Neutrophil (primary cell): ENCODE results near the gene SH2D7.

Experiments used
- H3K27ac ChIP-seq: fragments of 200-600 bp; sonication (generic); 2 replicates; pipeline ENCODE4 v1.5.1; 2016; ENCODE audit warnings: mild to moderate bottlenecking, moderate library complexity
- H3K27me3 ChIP-seq: fragments of 200-600 bp; sonication (generic); 2 replicates; pipeline ENCODE4 v1.6.0; 2016; ENCODE audit warnings: mild to moderate bottlenecking
- H3K36me3 ChIP-seq: fragments of 200-600 bp; sonication (generic); 2 replicates; pipeline ENCODE4 v1.5.1; 2017
- H3K4me1 ChIP-seq, 2 experiments: fragments of 200-600 bp in 1 of 2; sonication (generic) in 1 of 2; 1 replicate in 1 of 2; 2 replicates in 1 of 2; pipeline versions ENCODE4 v1.5.1 to v1.6.1; 2013 to 2016; ENCODE audit warnings: low read depth in 1 of 2, low read length in 1 of 2, mild to moderate bottlenecking in 1 of 2, moderate library complexity in 1 of 2; ENCODE audit not compliant: control insufficient read depth in 1 of 2, insufficient read depth in 1 of 2
- H3K4me3 ChIP-seq, 2 experiments: fragments of 200-600 bp in 1 of 2; sonication (generic) in 1 of 2; 1 replicate in 1 of 2; 2 replicates in 1 of 2; pipeline ENCODE4 v1.5.1; 2013 to 2016; ENCODE audit warnings: low read depth in 1 of 2, low read length in 1 of 2, mild to moderate bottlenecking in 1 of 2, moderate library complexity in 1 of 2
- H3K9me3 ChIP-seq: fragments of 200-600 bp; sonication (generic); 2 replicates; pipeline ENCODE4 v1.5.1; 2016
- CTCF ChIP-seq: fragments of 200-600 bp; sonication (generic); IDR thresholded peaks from 2 replicates; pipeline ENCODE4 v1.5.1; 2016; ENCODE audit warnings: antibody characterized with exemption

Gene SH2D7

GRCh38 chr15:78056714-78057269 is 35.6 kb upstream of the SH2D7 start:
- Histone ChIP-seq H3K36me3 (peaks cover 7% of the 10 kb centered on the region), H3K4me3 (peak overlapping the region in 1 of 2 experiments; percentile 19), H3K4me1 (peaks cover 65 to 81% of the 10 kb centered on the region in 2 experiments), H3K9me3 (no peaks in the 10 kb centered on the region), H3K27ac (peak overlapping the region; percentile 79), H3K27me3 (no peaks in the 10 kb centered on the region)
- TF ChIP-seq CTCF: no peak

- Histone ChIP-seq H3K27ac (peak overlapping the region; percentile 79), H3K27me3 (no peaks in the 10 kb centered on the region), H3K4me3 (no peak overlapping the region), H3K36me3 (peaks cover 7% of the 10 kb centered on the region), H3K9me3 (no peaks in the 10 kb centered on the region), H3K4me1 (peaks cover 65 to 81% of the 10 kb centered on the region in 2 experiments)
- no peak for TF ChIP-seq CTCF
These were observed 34.6 kb upstream of the SH2D7 start for GRCh38 chr15:78057803-78058202.

- Histone ChIP-seq H3K4me3 (no peak overlapping the region), H3K36me3 (peaks cover 3% of the 10 kb centered on the region), H3K4me1 (peaks cover 65 to 81% of the 10 kb centered on the region in 2 experiments), H3K9me3 (no peaks in the 10 kb centered on the region), H3K27me3 (no peaks in the 10 kb centered on the region), H3K27ac (peak overlapping the region; percentile 79)
- no peak for TF ChIP-seq CTCF
These were observed 33.9 kb upstream of the SH2D7 start for GRCh38 chr15:78058401-78058935.

- Histone ChIP-seq H3K9me3 (no peaks in the 10 kb centered on the region), H3K4me1 (peaks cover 68 to 84% of the 10 kb centered on the region in 2 experiments), H3K36me3 (no peaks in the 10 kb centered on the region), H3K27ac (peak overlapping the region; percentile 79), H3K4me3 (no peak overlapping the region), H3K27me3 (no peaks in the 10 kb centered on the region)
- no peak for TF ChIP-seq CTCF
These were observed 33.1 kb upstream of the SH2D7 start for GRCh38 chr15:78059110-78059839.

- Histone ChIP-seq H3K27ac (peak overlapping the region; percentile 79), H3K4me1 (peaks cover 77 to 90% of the 10 kb centered on the region in 2 experiments), H3K27me3 (no peaks in the 10 kb centered on the region), H3K4me3 (no peak overlapping the region), H3K36me3 (no peaks in the 10 kb centered on the region), H3K9me3 (no peaks in the 10 kb centered on the region)
- TF ChIP-seq CTCF: no peak
These were observed 32.1 kb upstream of the SH2D7 start for GRCh38 chr15:78060232-78060631.
